GM21526 (cell line): ENCODE results near the gene GPR153.
"Not testable (repeated sequence)": the region's sequence is repeated elsewhere in the genome, so short reads cannot be mapped to it uniquely, and the experiment has no call there.

Experiments
- ATAC-seq: cut with Tn5 transposase; IDR thresholded peaks from one replicate; pipeline ENCODE4 v1.9.1; 2021; ENCODE audit warnings: moderate library complexity; ENCODE audit not compliant: unreplicated experiment, low FRiP score

Gene GPR153

GRCh38 chr1:6260961-6261614, at the start of gene GPR153:
GPR153 (minus strand) TSS chr1:6261098; CDS start chr1:6254905, 6,193 bp downstream.
- ATAC-seq, result no peak

DNA sequence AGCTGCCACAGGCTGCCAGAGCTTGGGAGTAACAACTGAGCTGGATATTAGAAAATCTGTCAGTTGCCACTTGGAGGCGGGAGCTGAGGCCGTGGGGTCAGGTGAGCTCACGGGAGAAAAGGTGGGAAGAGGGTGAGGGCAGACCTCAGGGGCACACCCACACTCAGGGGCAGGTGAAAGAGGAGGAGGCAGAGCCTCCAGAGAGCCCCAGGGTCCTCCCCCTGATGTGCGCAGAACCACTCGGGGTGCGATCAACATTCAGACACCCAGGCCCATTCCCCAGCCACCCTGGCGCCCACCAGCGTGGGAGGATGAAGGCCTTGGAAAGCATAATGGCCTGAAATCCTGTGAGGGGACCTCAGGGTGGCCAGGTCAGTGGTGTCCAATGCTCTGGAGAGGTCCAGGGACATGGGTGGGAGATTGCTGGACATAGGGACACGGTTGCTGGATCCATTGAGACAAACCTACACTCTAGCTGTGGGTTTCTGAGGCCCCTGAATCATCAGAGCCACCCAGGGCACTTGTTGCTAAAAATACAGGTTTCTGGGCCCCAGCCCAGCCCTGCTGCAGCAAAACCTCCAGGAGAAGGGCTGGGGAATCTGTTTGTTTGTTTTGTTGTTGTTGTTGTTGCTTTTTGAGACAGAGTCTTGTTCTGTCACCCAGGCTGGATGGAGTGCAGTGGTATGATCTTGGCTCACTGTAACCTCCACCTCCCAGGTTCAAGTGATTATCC, 49.4 kb upstream of the GPR153 start:
- no peak for ATAC-seq

DNA sequence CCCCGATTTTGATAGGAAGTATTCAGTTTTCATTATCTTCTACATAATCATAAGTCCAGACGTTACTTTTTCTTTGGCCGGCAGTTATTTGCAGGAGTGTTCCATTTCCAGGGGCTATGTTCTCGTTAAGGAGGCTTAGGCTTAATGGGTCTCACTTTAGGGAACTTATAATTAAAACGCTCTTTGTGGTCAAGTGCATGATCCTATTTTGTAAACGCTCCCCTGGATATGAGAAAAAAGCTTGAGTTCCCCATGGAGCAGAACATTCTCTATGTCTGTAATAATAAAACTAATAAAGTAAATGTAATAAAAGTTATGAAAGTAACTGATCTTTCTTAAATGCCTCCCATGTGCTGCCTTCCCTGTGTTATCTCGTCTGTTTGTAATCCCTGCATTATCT, 48.7 kb upstream of the GPR153 start:
- ATAC-seq, result no peak

DNA sequence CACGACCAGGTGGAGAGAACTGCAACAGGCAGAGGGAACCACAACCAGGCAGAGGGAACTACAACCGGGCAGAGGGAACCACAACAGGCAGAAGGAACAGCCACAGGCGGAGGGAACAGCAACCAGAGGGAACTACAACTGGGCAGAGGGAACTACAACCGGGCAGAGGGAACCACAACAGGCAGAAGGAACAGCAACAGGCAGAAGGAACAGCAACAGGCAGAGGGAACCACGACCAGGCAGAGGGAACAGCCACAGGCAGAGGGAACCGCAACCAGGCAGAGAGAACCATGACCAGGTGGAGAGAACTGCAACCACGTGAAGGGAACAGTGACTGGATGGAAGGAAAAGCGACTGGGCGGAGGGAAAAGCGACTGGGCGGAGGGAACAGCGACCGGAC, 47.6 kb upstream of the GPR153 start:
- ATAC-seq, result no peak

DNA sequence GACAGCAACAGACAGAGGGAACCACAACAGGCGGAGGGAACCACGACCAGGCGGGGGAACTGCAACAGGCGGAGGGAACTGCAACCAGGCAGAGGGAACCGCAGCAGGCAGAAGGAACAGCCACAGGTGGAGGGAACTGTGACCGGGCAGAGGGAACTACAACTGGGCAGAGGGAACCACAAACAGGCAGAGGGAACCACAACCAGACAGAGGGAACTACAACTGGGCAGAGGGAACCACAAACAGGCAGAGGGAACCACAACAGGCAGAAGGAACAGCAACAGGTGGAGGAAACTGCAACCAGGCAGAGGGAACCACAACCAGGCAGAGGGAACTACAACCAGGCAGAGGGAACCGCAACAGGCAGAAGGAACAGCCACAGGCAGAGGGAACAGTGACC, 46.8 kb upstream of the GPR153 start:
- not testable (repeated sequence) for ATAC-seq

- ATAC-seq, result no peak
These were observed 46.2 kb upstream of the GPR153 start for GRCh38 chr1:6307099-6307498.

DNA sequence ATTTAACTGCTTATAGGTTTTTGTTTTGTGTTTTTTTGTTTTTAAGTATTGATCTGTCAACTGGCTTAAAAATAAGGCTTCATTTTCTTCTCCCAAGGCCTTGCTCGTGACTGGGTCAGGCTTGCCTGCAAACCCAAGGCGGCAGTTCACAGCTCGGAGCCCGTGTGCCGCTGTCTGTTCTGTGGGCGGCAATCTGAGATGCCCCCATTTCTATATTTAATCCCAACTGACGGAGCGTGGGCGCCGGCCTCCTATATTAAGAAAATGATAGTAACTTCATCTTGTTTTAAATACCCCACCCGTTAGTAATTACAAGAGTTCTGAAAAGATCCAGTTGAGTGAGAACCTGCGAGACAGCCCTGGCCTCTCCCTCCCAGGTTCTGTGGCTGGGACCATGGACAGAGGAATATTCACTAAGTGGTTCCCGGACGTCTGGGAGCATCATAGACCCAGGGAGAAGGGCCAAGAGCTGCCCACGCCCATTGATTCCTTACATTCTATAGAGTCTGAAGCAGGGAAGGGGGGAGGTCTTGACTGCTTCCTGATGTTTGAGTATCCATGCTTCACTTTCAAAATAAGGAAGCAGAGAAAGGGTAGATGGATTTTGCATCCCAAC, 42.6 kb upstream of the GPR153 start:
- no peak for ATAC-seq

GRCh38 chr1:6302568-6302967, 41.7 kb upstream of the GPR153 start:
- ATAC-seq, result no peak

DNA sequence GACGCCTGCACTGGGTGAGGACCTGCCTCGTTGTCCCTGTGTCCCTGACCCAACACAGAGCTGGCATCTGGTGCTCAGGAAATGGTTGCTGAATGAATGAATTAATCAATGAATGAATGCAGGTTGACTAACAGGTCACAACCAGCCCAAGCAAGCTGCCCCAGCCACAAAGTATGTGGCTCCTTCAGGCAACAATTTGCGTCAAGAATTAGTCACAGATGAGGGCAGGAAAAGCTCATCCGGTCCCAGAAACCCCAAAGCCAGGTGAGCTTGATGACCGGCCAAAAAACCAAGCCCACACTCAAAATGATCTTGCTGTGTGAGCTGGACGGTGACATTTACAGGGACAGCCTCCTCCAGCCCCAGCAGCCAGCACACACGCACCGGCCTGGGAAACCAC, 40.6 kb upstream of the GPR153 start:
- no peak for ATAC-seq

DNA sequence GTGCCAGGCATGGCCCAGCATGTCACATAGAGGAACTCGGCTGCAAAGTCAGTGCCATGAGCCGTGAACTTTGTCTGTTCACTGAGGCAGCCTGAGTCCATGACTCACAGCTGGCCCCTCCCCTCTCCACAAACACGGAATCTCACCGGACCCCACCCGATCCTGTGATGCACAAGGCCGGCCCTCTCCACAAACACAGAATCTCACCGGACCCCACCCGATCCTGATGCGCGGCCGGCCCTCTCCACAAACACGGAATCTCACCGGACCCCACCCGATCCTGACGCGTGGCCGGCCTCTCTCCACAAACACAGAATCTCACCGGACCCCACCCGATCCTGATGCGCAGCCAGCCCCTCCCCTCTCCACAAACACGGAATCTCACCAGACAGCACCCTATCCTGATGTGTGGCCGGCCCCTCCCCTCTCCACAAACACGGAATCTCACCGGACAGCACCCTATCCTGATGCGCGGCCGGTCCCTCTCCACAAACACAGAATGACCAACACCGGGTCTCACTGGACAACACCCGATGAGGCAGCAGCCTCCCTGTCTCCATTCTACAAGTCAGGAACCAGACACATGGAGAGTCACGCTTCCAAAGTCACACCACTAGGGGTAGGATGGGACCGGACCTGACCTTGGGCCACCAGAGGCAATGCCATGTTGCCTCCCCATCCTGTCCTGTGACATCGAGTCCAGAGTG, 39.6 kb upstream of the GPR153 start:
- ATAC-seq, result no peak

DNA sequence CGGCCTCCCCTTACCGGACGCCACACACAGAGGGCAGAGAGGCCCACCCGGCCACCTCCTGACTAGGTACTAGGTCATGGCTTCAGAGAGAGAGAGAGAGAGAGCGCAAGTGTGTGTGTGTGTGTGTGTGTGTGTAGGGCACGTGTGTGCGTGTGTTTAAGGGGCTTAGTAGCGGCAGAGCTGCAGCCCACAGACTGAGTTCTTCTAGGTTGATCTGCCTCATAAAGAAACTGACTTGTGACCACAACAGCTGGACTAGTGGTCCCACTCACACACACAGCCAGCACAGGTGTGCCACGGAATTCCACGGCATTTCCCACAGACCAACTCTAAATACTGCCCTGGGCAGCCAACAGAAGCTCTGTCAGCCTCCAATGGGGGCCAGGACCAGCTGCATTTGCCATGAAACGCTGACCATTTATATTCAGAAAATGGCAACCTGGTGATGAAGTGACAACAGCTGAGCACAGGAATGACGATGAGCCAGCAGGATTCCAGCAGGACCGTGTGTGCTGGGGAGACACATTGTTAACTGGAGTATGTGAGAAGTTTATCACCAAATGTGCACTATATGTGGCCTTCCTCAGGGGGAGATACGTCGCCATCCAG, 38.8 kb upstream of the GPR153 start:
- ATAC-seq, result no peak

DNA sequence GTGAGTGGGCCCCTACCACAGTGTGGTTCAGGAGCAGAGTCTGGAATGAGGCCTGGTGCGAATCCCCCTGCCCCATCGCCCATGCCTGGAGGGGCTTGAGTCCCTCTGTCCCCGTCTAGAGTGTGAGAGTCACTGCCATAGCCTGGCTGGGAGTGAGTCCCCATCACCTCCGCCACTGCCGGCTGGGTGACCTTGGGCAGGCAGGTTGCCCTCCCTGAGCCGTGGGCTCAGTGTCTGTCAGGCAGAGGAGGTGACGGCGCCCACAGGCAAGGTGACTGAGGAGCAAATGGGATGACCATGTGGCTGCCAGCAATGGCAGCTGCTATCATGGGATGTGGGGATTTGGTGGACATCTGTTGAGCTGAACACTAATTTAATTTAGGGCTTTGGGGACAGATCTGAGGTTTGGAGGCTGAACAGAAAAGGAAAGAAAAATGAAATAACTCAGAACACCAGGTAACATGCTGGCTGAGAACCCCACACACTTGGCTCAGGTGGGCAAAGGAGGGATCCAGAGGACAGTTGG, 38.1 kb upstream of the GPR153 start:
- ATAC-seq, result no peak

- no peak for ATAC-seq
These were observed 37.6 kb upstream of the GPR153 start for GRCh38 chr1:6298530-6298929.

DNA sequence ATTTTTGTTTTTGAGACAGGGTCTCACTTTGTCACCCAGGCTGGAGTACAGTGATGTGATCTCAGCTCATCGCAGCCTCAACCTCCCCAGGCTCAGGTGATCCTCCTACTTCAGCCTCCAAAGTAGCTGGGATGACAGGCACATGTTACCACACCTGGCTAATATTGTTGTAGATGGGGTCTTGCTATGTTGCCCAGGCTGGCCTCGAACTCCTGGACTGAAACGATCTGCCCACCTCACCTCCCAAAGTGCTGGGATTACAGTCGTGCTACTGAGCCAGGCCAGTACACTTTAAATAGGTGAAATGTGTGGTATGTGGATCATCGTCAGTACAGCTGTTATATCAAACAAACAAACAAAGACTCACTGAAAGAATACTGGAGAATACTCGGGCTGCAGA, 35.0 kb upstream of the GPR153 start:
- no peak for ATAC-seq

DNA sequence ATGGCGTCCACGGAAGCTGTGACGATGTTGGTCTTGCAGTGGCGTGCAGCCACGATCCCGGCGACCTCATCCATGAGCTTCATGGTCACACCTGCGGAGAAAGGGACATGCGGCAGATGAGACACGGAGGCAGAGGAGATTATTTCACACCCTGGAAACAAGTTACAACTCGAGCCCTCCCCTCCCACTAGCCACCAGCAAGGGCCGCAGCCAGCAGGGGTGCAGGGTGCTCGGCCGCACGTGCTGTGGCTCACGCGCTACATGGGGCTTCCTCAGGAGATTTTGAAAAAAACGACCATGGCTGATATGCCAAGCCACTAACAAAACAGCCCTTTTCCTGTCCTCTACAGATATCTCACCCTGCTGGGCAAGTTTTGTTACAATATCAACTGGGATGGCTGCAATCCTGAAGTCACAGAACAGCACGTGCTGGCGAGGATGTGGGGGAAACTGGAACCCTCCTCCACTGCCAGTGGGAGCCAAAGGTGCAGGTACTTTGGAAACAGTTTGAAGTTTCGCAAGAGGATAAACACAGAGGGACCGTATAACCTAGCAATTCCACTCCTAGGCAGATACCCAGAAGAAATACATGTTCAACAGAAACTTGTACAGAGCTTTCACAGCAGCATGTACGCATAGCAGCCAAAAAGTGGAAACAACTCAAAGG, 34.1 kb upstream of the GPR153 start:
- no peak for ATAC-seq

DNA sequence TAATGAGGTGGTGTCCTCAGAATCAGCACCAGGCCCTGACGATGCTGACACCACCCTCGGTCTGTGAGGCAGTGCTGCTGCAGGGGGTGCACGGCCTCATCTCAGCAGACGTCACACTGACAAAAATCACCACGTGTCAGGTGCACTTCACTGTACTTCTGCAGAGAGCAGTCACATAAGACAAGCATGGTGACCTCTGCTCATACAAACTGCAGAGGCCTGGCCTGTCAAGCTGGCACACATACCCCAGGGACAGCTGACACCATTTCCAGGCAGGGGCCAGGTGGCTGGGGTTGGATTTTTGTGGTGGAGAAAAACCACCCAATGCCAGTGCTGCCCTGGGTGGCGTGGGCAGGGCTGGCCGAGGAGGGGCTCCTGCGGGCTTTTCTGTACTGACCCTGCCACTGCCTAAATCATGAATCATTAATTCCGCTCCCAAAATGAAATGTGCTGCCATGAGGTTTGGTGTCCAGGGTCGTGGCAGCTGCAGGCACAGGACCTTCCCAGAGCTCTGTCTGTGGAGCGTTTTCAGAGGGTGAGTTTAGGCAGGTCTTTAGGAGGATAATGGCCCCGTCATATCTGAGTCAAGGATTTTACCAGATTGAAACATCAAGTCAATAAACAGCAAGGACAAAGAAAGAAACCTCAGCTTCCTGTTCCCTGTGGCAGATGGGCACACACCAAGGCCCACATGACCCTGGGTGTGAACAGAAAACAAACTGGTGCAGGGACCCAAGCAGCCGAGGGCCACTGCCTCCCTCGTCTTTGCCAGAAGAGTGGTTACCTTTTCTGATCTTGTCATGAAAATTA, 33.4 kb upstream of the GPR153 start:
- no peak for ATAC-seq

DNA sequence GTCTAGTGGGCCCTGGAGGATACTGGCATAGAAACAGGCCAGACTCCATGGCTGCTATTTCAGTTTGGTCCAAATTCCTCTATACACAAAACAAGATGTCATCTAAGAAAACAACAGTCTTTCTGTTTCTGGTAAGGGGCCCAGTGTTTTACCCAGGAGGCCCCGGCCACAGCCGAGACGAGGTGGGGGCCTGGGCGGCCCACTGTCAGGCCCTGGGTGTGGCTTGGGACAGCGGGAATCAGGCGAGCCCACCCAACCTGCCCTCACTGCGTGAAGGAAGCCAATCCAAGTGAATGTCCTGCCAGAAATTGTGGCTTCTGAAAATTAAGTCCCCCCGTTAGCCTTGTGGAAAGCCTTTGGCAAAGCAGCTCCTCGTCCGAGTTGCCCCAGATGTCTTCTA, 31.2 kb upstream of the GPR153 start:
- ATAC-seq, result no peak

DNA sequence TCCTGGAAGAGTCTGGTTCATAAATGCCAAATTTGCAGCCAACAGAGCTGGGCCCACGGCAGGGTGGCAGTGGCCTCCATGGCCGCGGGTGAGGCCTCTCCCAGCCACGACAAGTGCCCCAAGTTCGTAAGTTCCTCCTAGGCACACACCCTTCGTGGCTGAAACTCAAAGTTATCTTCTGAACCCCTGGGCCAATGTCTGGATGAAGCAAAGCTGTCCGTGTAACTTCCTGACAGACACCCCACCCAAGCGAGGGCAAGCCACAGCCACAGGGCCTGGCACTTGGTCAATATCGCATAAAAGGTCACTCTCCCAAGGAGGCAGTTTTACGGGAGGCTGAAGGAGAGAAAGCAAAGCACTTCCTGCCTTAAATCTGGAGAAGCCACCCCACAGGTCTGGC, 27.8 kb upstream of the GPR153 start:
- ATAC-seq, result no peak

DNA sequence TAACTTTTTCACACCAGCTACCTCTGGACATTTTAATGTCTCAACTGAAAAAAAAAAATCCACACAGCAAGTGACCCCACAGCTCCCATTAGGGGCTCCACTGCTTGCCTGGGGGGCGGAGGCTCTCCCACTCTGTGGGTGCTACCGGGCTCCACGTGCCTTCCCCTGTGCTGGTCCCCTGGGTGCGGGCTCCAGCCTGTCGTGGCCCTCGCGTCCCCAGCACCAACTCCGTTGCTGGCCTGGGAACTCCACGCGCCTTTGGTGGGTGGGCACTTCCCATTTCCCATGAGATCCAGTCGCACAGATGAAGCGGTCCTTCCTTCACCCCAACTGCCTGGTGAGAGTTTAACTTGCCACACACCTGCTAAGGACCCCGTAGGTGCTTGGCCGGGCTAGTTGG, 27.1 kb upstream of the GPR153 start:
- ATAC-seq, result no peak
